Pons (tissue), 1 donor: ENCODE results near the gene GDPD3.
"Not testable (repeated sequence)": the region's sequence is repeated elsewhere in the genome, so short reads cannot be mapped to it uniquely, and the experiment has no call there.

ENCODE experiments used
- DNase-seq: peaks from one replicate; pipeline ENCODE4 v3.0.0-alpha.2; 2016; ENCODE audit warnings: low spot score

The GDPD3 gene

DNA sequence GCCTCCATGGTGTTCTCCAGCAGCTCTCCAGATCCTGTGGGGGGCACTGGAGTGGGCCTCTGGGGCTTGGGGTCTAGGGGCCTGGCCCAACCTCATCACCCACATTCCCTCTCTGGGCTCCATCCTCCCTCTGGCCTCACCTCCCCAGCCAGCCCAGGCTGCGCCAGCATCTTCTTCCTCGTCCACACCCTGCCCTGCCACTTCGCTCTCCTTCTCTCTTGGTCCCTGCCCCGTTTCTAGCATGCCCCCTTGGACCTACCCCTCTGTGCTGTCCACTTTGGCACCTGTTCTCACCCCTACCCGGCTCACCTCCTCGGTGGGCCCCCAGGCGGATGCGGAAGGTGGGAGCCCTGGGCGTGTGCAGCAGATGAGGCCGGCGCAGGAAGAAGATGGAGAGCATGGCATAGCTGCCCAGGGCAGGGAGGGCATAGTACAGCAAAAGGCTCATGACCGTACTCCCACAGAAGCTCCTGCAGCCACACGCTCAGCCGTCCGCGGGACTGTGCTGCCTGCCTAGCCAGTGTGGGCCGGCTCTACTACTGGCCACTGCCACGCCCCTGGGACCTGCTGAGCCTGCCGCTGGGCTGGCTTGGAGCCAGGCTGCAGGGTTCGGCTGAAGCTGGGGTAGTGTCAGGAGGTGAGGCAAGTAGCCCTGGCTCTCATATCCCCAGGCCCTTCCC lies at the start of gene GDPD3:
Gene GDPD3, minus strand, starts transcription at position 507 of the 680 bp plus-strand sequence. Its CDS starts 59 bp downstream, at position 448.
- DNase-seq, result no peak

DNA sequence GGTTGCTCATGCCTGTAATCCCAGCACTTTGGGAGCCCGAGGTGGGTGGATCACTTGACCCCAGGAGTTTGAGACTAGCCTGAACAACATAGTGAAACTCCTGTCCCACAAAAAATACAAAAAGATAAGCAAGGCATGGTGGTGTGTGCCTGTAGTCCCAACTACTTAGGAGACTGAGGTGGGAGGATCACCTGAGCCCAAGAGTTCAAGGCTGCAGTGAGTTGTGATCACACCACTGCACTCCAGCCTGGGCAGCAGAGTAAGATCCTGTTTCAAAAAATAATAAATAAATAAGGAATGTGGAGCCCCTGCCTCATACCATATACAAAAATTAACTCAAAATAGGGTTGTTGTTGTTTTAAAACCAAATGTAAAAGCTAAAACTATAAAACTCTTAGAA lies 43.9 kb upstream of the GDPD3 start:
- no peak for DNase-seq

DNA sequence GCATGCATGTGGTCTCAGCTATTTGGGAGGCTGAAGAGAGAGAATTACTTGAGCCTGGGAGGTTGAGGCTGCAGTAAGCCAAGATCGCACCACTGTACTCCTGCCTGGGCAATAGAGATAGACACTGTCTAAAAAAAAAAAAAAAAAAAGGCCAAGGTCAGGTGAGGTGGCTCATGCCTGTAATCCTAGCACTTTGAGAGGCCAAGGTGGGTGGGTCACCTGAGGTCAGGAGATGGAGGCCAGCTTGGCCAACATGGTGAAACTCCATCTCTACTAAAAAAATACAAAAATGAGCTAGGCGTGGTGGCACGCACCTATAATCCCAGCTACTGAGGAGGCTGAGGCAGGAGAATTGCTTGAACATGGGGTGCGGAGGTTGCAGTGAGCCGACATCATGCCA lies 41.9 kb upstream of the GDPD3 start:
- no peak for DNase-seq

GRCh38 chr16:30152517-30152916 lies 39.2 kb upstream of the GDPD3 start:
- DNase-seq, result no peak

DNA sequence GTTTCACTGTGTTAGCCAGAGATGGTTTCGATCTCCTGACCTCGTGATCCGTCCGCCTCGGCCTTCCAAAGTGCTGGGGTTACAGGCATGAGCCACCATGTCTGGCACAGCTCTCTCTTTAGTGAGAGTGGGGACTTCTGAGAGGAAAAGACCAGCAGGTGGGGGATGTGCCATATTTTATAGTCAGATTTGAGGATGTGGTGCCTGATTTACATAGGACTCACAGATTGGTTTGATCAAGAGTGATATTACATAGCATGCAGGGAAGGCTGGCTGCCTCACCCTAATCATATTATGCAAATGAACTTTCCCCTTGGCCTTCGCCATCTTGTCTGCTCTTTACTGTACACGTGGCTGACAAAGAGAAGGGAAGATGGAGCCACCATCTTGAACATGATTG lies 37.8 kb upstream of the GDPD3 start:
- DNase-seq, result no peak

DNA sequence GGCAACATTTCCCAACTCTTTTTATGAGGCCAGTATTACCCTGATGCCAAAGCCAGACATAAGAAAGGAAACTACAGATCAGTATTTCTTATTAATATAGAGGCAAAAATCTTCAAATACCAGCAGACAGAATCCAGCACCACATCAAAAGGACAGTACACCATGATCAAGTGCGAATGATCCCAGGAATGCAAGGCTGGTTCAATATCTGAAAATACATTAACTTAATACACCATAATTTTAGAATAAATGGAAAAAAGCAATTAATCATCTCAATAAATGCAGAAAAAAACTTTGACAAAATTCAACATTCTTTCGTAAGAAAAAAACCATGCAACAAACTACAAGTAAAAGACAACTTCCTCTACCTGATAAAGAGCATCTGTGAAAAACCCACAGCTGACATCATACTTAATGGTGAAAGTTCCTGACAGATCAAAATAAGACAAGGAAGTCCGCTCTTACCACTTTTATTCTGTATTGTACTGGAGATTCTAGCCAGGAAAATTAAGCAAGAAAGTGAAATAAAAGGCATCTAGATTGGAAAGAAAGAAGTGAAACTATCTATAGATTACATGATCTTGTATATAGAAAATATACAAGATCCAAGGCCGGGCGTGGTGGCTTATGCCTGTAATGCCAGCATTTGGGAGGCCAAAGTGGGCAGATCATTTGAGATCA lies 36.1 kb upstream of the GDPD3 start:
- peak; percentile 22 for DNase-seq

DNA sequence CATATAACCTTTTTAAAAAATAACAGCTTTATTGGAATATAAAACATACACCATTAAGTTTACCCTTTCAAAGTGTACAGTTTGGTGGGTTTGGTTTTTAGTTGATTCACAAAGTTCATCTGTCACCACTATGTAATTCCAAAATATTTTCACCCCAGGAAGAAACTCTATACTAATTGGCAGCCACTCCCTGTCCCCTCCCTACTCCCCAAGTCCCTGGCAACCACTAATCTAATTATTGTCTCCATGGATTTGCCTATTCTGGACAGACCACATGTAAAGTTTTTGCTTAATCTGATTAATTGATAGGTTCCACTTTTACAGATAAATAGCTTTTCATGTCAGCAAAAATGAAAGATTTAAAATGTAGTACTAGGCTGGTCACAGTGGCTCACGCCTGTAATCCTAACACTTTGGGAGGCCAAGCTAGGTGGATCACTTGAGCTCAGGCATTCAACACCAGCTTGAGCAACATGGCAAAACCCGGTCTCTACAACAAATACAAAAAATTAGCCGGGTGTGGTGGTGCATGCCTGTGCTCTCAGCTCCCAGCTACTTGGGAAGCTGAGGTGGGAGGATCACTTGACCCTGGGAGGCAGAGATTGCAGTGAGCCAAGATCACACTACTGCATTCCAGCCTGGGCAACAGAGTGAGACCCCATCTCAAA lies 34.6 kb upstream of the GDPD3 start:
- no peak for DNase-seq

- DNase-seq, result no peak
These were observed 32.3 kb upstream of the GDPD3 start for GRCh38 chr16:30145657-30146056.

- DNase-seq, result no peak
These were observed 31.6 kb upstream of the GDPD3 start for GRCh38 chr16:30144917-30145316.

GRCh38 chr16:30144017-30144416 lies 30.7 kb upstream of the GDPD3 start:
- DNase-seq, result no peak

DNA sequence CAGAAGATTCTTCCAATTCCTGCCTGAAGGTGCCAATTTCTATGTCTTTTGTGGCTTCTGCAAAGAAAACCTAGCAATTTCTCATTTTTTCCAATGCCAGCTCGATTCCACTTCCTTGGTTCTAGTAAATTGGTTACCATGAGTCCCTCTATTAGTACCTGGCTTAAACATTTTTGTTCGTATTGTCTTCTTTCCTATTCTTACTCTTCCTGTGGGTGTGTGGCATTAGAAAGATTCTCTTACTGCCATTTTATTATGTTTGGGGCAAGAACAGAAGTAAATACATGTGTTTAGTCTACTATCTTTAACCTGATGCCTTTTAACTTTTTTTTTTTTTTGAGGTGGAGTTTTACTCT lies 30.0 kb upstream of the GDPD3 start:
- no peak for DNase-seq

- DNase-seq, result peak; percentile 29
These were observed 29.5 kb upstream of the GDPD3 start for GRCh38 chr16:30142672-30143346.

DNA sequence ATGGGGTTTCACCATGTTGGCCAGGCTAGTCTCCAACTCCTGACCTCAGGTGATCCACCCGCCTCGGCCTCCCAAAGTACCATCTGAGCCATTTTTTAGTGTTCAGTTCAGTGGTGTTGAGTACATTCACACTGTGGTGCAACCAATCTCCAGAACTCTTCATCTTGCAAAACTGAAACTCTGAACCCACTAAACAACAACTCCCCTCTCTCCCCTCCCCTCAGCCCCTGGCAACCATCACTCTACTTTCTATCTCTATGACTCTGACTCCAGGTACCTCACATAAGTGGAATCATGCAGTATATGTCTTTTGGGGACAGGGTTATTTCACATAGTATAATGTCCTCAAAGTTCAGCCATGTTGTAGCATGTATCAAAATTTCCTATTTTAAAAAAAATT lies 28.4 kb upstream of the GDPD3 start:
- DNase-seq, result no peak

DNA sequence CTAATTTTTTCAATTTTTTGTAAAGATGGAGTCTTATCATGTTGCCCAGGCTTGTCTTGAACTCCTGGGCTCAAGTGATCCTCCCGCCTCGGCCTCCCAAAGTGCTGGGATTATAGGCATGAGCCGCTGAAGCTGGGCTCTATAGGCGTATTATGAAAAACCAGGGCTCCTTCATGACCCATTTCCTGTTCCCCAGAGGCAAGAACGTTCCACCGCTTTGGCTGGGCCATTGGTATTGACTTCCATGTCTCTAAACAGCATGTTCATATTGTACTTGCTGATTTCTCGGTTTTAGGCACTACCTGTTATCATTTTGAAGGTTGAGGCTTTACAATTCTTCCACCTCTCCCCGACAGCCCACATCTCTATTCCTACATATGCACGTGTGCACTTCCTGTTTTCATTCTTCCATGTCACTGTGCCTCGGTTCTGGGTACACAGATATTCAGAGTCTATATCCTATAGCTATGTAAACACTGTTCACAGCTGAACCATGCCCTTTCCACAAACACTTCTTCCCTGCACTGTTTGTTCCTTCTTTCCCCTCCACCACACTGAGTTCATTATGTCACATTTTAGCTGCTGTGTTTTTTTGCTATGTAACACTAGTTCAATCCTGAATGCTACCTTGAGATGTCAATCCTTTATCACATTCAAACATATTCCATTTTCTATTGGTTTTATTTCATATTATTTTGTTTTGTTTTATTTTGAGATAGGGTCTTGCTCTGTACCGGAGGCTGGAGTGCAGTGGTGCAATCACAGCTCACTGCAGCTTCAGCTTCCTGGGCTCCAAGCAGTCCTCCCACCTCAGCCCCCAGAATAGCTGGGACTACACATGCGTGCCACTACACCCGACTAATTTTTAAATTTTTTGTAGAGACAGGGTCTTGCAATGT lies 26.5 kb upstream of the GDPD3 start:
- no peak for DNase-seq

- DNase-seq, result peak; percentile 28
These were observed 24.6 kb upstream of the GDPD3 start for GRCh38 chr16:30137897-30138296.

DNA sequence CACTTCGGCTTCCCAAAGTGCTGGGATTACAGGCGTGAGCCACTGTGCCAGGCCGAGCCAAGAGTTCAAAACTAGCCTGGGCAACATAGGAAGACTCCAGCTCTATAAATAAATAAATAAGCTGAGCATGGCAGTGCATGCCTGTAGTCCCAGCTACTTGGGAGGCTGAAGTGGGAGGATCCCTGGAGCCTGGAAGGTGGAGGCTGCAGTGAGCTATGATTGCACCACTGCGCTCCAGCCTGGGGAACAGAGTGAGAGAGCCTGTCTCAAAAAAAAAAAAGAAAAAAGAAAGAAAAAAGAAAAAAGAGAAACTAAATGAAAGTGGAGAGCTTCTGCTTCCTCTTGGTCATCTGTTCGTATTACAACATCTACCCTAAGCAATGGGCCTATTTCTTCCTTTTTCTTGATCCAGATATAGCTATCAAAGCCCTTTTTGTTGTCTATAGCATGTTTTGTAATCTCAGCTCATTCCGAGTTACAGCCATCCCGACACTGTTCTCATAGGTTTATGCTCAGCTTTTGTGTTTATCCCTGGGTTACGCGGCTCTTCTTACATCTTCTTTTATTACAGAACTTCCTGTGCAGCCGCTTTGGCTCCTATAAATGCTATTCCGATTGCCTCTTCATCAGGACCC lies 23.8 kb upstream of the GDPD3 start:
- peak; percentile 69 for DNase-seq

GRCh38 chr16:30132591-30132990 lies 19.3 kb upstream of the GDPD3 start:
- no peak for DNase-seq

- no peak for DNase-seq
These were observed 18.6 kb upstream of the GDPD3 start for GRCh38 chr16:30131869-30132475.

DNA sequence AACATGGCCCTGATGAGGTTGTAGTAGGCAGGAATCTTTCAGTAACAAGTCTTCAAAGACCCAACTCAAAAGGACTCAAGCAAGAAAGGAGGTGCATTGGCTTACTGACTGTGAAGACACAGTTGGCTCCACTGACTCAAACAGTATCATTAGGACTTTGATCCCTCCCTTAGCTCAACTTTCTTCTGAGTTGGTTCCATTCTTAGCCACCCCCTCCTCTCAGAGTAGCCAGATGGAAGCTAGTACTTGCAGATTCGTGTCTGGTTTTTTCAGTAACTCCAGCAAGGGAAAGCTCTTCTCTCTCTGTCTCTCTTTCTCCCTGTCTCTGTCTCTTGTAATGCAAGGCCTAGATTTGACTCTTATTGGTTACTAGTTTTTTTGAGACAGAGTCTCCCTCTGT lies 14.7 kb upstream of the GDPD3 start:
- no peak for DNase-seq

DNA sequence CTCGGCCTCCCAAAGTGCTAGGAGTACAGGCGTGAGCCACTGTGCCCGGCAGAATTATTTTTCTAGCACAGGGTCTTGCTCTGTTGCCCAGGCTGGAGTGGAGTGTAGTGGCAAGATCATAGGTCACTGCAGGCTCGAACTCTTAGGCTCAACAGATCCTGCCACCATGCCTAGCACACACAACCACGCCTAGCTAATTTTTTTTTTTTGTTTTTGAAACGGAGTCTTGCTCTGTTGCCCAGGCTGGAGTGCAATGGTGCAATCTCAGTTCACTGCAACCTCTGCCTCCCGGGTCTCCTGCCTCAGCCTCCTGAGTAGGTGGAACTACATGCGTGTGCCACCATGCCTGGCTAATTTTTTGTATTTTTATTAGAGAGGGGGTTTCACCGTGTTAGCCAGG lies 12.4 kb upstream of the GDPD3 start:
- not testable (repeated sequence) for DNase-seq

DNA sequence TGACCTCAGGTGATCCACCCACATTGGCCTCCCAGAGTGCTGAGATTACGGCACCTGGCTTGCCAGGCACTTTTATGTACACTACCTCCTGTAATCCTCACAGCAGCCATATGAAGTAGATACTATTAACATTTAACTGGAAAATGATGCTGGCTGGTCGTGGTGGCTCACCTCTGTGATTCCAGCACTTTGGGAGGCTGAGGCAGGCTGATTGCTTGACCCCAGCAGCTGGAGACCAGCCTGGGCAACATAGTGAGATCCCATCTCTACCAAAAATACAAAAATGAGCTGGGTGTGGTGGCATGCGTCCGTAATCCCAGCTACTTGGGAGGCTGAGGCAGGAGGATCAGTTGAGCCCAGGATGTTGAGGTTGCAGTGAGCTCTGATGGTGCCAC lies 11.6 kb upstream of the GDPD3 start:
- no peak for DNase-seq
